Keratinocyte (primary cell): ENCODE results near the gene ATG14. TPM values are rescaled to one million over a fixed set of nuclear protein-coding genes. Genes with fewer than 3 reads are reported as not detected.

Experiments
- DNase-seq: peaks from one replicate; pipeline ENCODE4 v3.0.0-alpha.2; 2011; ENCODE audit warnings: low read depth, missing footprints, low spot score
- FAIRE-seq: peaks from 2 replicates; lab custom pipeline; 2011; peaks lifted over from hg19 to GRCh38; lab: Jason Lieb, UNC
- H2AFZ ChIP-seq: 2 replicates; pipeline ENCODE4 v1.6.0; 2012; ENCODE audit warnings: low read length, control low read depth, inconsistent platforms; ENCODE audit not compliant: control insufficient read depth
- H3K27ac ChIP-seq: 2 replicates; pipeline ENCODE4 v1.5.1; 2011; ENCODE audit warnings: low read length; ENCODE audit not compliant: control insufficient read depth, insufficient read depth
- H3K27me3 ChIP-seq: 3 replicates; pipeline ENCODE4 v1.6.0; 2011; ENCODE audit warnings: low read length; ENCODE audit not compliant: control insufficient read depth, insufficient read depth; ENCODE audit errors: extremely low read depth
- H3K36me3 ChIP-seq, 2 experiments: 2 replicates in 1 of 2; 3 replicates in 1 of 2; pipeline ENCODE4 v1.5.1; 2011; ENCODE audit warnings: low read length in 2 of 2, mild to moderate bottlenecking in 1 of 2; ENCODE audit not compliant: control insufficient read depth in 2 of 2, insufficient read depth in 2 of 2; ENCODE audit errors: extremely low read depth in 1 of 2
- H3K4me1 ChIP-seq: 3 replicates; pipeline ENCODE4 v1.5.1; 2011; ENCODE audit warnings: low read length; ENCODE audit not compliant: control insufficient read depth, insufficient read depth; ENCODE audit errors: extremely low read depth
- H3K4me2 ChIP-seq: 3 replicates; pipeline ENCODE4 v1.6.0; 2011; ENCODE audit warnings: low read depth, low read length; ENCODE audit not compliant: control insufficient read depth, insufficient read depth; ENCODE audit errors: extremely low read depth
- H3K4me3 ChIP-seq, 3 experiments: fragments of 200-600 bp in 1 of 3; sonication (generic) in 1 of 3; 2 replicates in 2 of 3; 3 replicates in 1 of 3; pipeline ENCODE4 v1.5.1; 2011 to 2016; ENCODE audit warnings: low read length in 3 of 3, mild to moderate bottlenecking in 3 of 3, control low read depth in 2 of 3, inconsistent platforms in 1 of 3, low read depth in 1 of 3, mixed read lengths in 1 of 3, mixed run types in 1 of 3, moderate library complexity in 1 of 3; ENCODE audit not compliant: control insufficient read depth in 2 of 3, insufficient read depth in 2 of 3; ENCODE audit errors: extremely low read depth in 1 of 3
- H3K79me2 ChIP-seq: 2 replicates; pipeline ENCODE4 v1.6.0; 2012; ENCODE audit warnings: low read length; ENCODE audit not compliant: control insufficient read depth, insufficient read depth
- H3K9ac ChIP-seq: 3 replicates; pipeline ENCODE4 v1.6.0; 2011; ENCODE audit warnings: low read length; ENCODE audit not compliant: control insufficient read depth, insufficient read depth; ENCODE audit errors: extremely low read depth
- H3K9me1 ChIP-seq: 3 replicates; pipeline ENCODE4 v1.6.0; 2011; ENCODE audit warnings: low read length; ENCODE audit not compliant: control insufficient read depth, insufficient read depth; ENCODE audit errors: extremely low read depth
- H3K9me3 ChIP-seq: 2 replicates; pipeline ENCODE4 v1.5.1; 2012; ENCODE audit warnings: low read depth, low read length; ENCODE audit not compliant: control insufficient read depth
- H4K20me1 ChIP-seq: 3 replicates; pipeline ENCODE4 v1.6.0; 2011; ENCODE audit warnings: low read length; ENCODE audit not compliant: control insufficient read depth, insufficient read depth; ENCODE audit errors: extremely low read depth
- CTCF ChIP-seq, 3 experiments: IDR thresholded peaks in 1 of 3; conservative IDR thresholded peaks in 1 of 3; optimal IDR thresholded peaks in 1 of 3; 2 replicates in 2 of 3; 3 replicates in 1 of 3; pipeline versions ENCODE3 to v1.5.1; 2011; ENCODE audit warnings: low read length in 3 of 3, mild to moderate bottlenecking in 3 of 3, moderate library complexity in 2 of 3, control low read depth in 1 of 3, inconsistent platforms in 1 of 3; ENCODE audit not compliant: insufficient read depth in 2 of 3; ENCODE audit errors: extremely low read depth in 1 of 3
- EZH2 ChIP-seq: IDR thresholded peaks from one replicate; pipeline ENCODE4 v1.6.1; 2012; ENCODE audit warnings: inconsistent platforms, mild to moderate bottlenecking, low read length, moderate library complexity
- dilution Hi-C: fragments of 300-500 bp; cut with MboI; formaldehyde crosslinking; loops from one replicate; pipeline ENCODE4 v1.7.0; 2020; ENCODE audit warnings: low sequenced_read_pairs; ENCODE audit not compliant: extremely low pct_ligation_motif_present
- polyA plus RNA-seq, 5 experiments: library from polyadenylated mRNA; depleted of rRNA in 3 of 5; stranded (reverse) in 3 of 5; stranded (forward) in 1 of 5; unstranded in 1 of 5; fragments of >200 nt; gene quantifications; 1 replicate in 1 of 5; 2 replicates in 3 of 5; 3 replicates in 1 of 5; pipeline versions ENCODE4 v1.2.1 to v1.2.3, GENCODE V29; 2011 to 2012; ENCODE audit warnings: missing spikeins in 2 of 5, low read depth in 1 of 5, low replicate concordance in 1 of 5

ATG14 gene
- polyA plus RNA-seq, 1 donor (not counting 4 experiments of a cell fraction or from before 2014, with no cell fraction given): 7.0 TPM

GRCh38 chr14:55336691-55337090 is 74.9 kb downstream of the ATG14 start:
- no peak for FAIRE-seq

GRCh38 chr14:55336162-55336561 is 75.5 kb downstream of the ATG14 start:
- H3K4me1 ChIP-seq: peaks cover 19% of the 10 kb centered on the region
- H3K4me2 ChIP-seq: no peak overlapping the region
- no peaks in the 10 kb centered on the region for H3K27me3 ChIP-seq
- H3K27ac ChIP-seq: no peak overlapping the region
- H4K20me1 ChIP-seq: peaks cover 10% of the 10 kb centered on the region
- FAIRE-seq: peak; percentile 82
- H3K36me3 ChIP-seq: peaks cover 0 to 1% of the 10 kb centered on the region in 2 experiments
- peaks cover 44% of the 10 kb centered on the region for H3K79me2 ChIP-seq
- no peak for TF ChIP-seq CTCF (optimal IDR thresholded peaks at IDR 0.05 in 1 of 3, IDR thresholded peaks at IDR 0.05 in 1 of 3, conservative IDR thresholded peaks at IDR 0.05 in 1 of 3; ENCODE audit: extremely low read depth in 1 of 3, insufficient read depth in 2 of 3, low read length in 3 of 3)
- TF ChIP-seq EZH2: no peak
- no peak overlapping the region for H3K4me3 ChIP-seq
- H3K9me3 ChIP-seq: no peaks in the 10 kb centered on the region
- H3K9ac ChIP-seq: no peak overlapping the region
- H2AFZ ChIP-seq: no peak overlapping the region
- H3K9me1 ChIP-seq: peaks cover 2% of the 10 kb centered on the region
- dilution Hi-C loops: no loop called here
- DNase-seq: no peak

More at GRCh38 chr14:55336691-55337090, 74.9 kb downstream of the ATG14 start:
- TF ChIP-seq EZH2 (no peak), CTCF (optimal IDR thresholded peaks at IDR 0.05 in 1 of 3, IDR thresholded peaks at IDR 0.05 in 1 of 3, conservative IDR thresholded peaks at IDR 0.05 in 1 of 3; ENCODE audit: extremely low read depth in 1 of 3, insufficient read depth in 2 of 3, low read length in 3 of 3) (no peak)
- Histone ChIP-seq H3K79me2 (peaks cover 47% of the 10 kb centered on the region), H3K9me1 (peaks cover 2% of the 10 kb centered on the region), H3K27ac (no peak overlapping the region), H2AFZ (no peak overlapping the region), H3K9ac (no peak overlapping the region), H3K4me2 (no peak overlapping the region), H3K4me1 (peaks cover 19% of the 10 kb centered on the region), H4K20me1 (peaks cover 11% of the 10 kb centered on the region), H3K4me3 (no peak overlapping the region), H3K36me3 (peaks cover 0 to 1% of the 10 kb centered on the region in 2 experiments), H3K9me3 (no peaks in the 10 kb centered on the region), H3K27me3 (no peaks in the 10 kb centered on the region)
- DNase-seq: no peak
- dilution Hi-C loops: no loop called here
